Loucy (cell line): ENCODE results near the gene MADD.

Source experiments
- CTCF ChIP-seq: fragments of 200-600 bp; sonication (generic); conservative IDR thresholded peaks from 2 replicates; pipeline ENCODE4 v1.5.1; 2014; ENCODE audit warnings: mild to moderate bottlenecking, antibody characterized with exemption, low read length
- EZH2phosphoT487 ChIP-seq: fragments of 200-600 bp; IDR thresholded peaks from 2 replicates; pipeline ENCODE4 v1.6.1; 2018; ENCODE audit warnings: antibody characterized with exemption, mild to moderate bottlenecking, moderate library complexity, borderline replicate concordance

GRCh38 chr11:47353978-47354774 lies 84.2 kb downstream of the MADD start:
- TF ChIP-seq CTCF (no peak), EZH2phosphoT487 (no peak)
